ENCODE results near the gene UFC1.

GRCh38 chr1:161159913-161160243, 6.1 kb downstream of the UFC1 start:
- TF ChIP-seq CTCF (IDR thresholded peaks at IDR 0.05): no peak
- TF ChIP-seq POLR2A (IDR thresholded peaks at IDR 0.05): no peak
- TF ChIP-seq POLR2AphosphoS5 (IDR thresholded peaks at IDR 0.05): no peak
- no peak for TF ChIP-seq EP300 (IDR thresholded peaks at IDR 0.05)

Data from gastroesophageal sphincter (tissue), 3 donors.